Gastrocnemius medialis (tissue), 4 donors: Measurements from ENCODE around the gene NDUFA12.

Experiments
- CTCF ChIP-seq, 5 experiments: fragments of 450-650 bp in 3 of 5; fragments of 200-600 bp in 2 of 5; sonication (generic) in 2 of 5; IDR thresholded peaks in 4 of 5; conservative IDR thresholded peaks in 1 of 5; 1 replicate in 4 of 5; 2 replicates in 1 of 5; pipeline ENCODE4 v1.5.1; 2016 to 2019; ENCODE audit warnings: antibody characterized with exemption in 5 of 5, mild to moderate bottlenecking in 3 of 5, moderate library complexity in 3 of 5
- POLR2A ChIP-seq, 2 donors: fragments of 450-650 bp; IDR thresholded peaks; one replicate each; pipeline ENCODE4 v1.6.1; 2017; ENCODE audit warnings: antibody characterized with exemption in 2 of 2, mild to moderate bottlenecking in 2 of 2, moderate library complexity in 2 of 2

GRCh38 chr12:94930772-94931171, 72.7 kb downstream of the NDUFA12 start:
- TF ChIP-seq CTCF (IDR thresholded peaks at IDR 0.05 in 4 of 5, conservative IDR thresholded peaks at IDR 0.05 in 1 of 5) (no peak), POLR2A (IDR thresholded peaks at IDR 0.05) (no peak)
